ENCODE data around the gene IL22RA1. TPM values are rescaled to one million over a fixed set of nuclear protein-coding genes. Genes with fewer than 3 reads are reported as not detected.
A peak's percentile ranks its signal among the peaks of the same experiment; 100 is the strongest.

Gene IL22RA1
- total and polyA plus RNA-seq, 8 donors = 0.26 to 0.73 (median 0.43) TPM

GRCh38 chr1:24110642-24111261, 32.2 kb downstream of the IL22RA1 start:
- no peak for TF ChIP-seq CTCF (IDR thresholded peaks at IDR 0.05)
- H3K9me3 ChIP-seq = no peaks in the 10 kb centered on the region
- no peak for ATAC-seq
- intact Hi-C loops (cut with DNase I) = no loop called here
- no peak overlapping the region for H3K27ac ChIP-seq
- H3K36me3 ChIP-seq = no peaks in the 10 kb centered on the region
- H3K4me3 ChIP-seq = no peak overlapping the region
- peaks cover 0 to 46% of the 10 kb centered on the region in 2 donors for H3K27me3 ChIP-seq
- no peak for DNase-seq
- peaks cover 0 to 6% of the 10 kb centered on the region in 2 donors for H3K4me1 ChIP-seq

- intact Hi-C loops (cut with DNase I) = no loop called here
- Histone ChIP-seq H3K27ac (no peak overlapping the region), H3K27me3 (peaks cover 0 to 37% of the 10 kb centered on the region in 2 donors), H3K4me3 (no peak overlapping the region), H3K4me1 (peaks cover 0 to 6% of the 10 kb centered on the region in 2 donors), H3K36me3 (no peaks in the 10 kb centered on the region), H3K9me3 (no peaks in the 10 kb centered on the region)
- DNase-seq (no peak), ATAC-seq (no peak)
- no peak for TF ChIP-seq CTCF (IDR thresholded peaks at IDR 0.05)
Observed at GRCh38 chr1:24109686-24110475, 33.1 kb downstream of the IL22RA1 start.

GRCh38 chr1:24109166-24109483, 33.8 kb downstream of the IL22RA1 start:
- Histone ChIP-seq H3K27me3 (peaks cover 0 to 31% of the 10 kb centered on the region in 2 donors), H3K9me3 (no peaks in the 10 kb centered on the region), H3K4me3 (no peak overlapping the region), H3K27ac (no peak overlapping the region), H3K36me3 (no peaks in the 10 kb centered on the region), H3K4me1 (peaks cover 0 to 6% of the 10 kb centered on the region in 2 donors)
- no peak for TF ChIP-seq CTCF (IDR thresholded peaks at IDR 0.05)
- DNase-seq (no peak), ATAC-seq (no peak)
- intact Hi-C loops (cut with DNase I) = no loop called here

- no peak for DNase-seq
- intact Hi-C loops (cut with DNase I) = no loop called here
- Histone ChIP-seq H3K4me3 (no peak overlapping the region), H3K27me3 (peaks cover 0 to 25% of the 10 kb centered on the region in 2 donors), H3K9me3 (no peaks in the 10 kb centered on the region), H3K4me1 (peaks cover 0 to 6% of the 10 kb centered on the region in 2 donors), H3K36me3 (no peaks in the 10 kb centered on the region), H3K27ac (no peak overlapping the region)
- TF ChIP-seq CTCF (IDR thresholded peaks at IDR 0.05) = no peak
- ATAC-seq = peak; percentile 10
Observed at GRCh38 chr1:24108334-24109165, 34.4 kb downstream of the IL22RA1 start.

Data from left lung (tissue), 10 donors.